Measurements from ENCODE around the gene SLC49A4.

The SLC49A4 gene

GRCh38 chr3:122886946-122887345 lies 92.1 kb downstream of the SLC49A4 start:
- Histone ChIP-seq H3K9me2 (replicated peaks; ENCODE audit: low read depth, low read length) (no peaks in the 10 kb centered on the region), H4K20me1 (ENCODE audit: insufficient read depth, low read length, poor library complexity, severe bottlenecking) (no peaks in the 10 kb centered on the region), H3K36me3 (ENCODE audit: insufficient read depth, low read length) (no peaks in the 10 kb centered on the region), H3K4me2 (ENCODE audit: low read depth, low read length, poor library complexity, severe bottlenecking) (no peak overlapping the region), H3K9me3 (ENCODE audit: insufficient read depth, low read depth, low read length) (no peaks in the 10 kb centered on the region), H3K27me3 (ENCODE audit: insufficient read depth, low read length, poor library complexity, severe bottlenecking) (no peaks in the 10 kb centered on the region), H3K4me1 (ENCODE audit: insufficient read depth, low read length, poor library complexity, severe bottlenecking) (peaks cover 17% of the 10 kb centered on the region), H3K4me3 (ENCODE audit: low read length, poor library complexity, severe bottlenecking) (no peak overlapping the region), H3F3A (ENCODE audit: low read depth) (no peaks in the 10 kb centered on the region), H2AFZ (ENCODE audit: low read length) (no peak overlapping the region), H3K9ac (ENCODE audit: low read depth, low read length, poor library complexity, severe bottlenecking) (no peak overlapping the region), H3K79me2 (ENCODE audit: insufficient read depth, low read length) (no peaks in the 10 kb centered on the region)
- no peak for TF ChIP-seq EZH2phosphoT487 (IDR thresholded peaks at IDR 0.05; ENCODE audit: borderline replicate concordance)
- TF ChIP-seq, protein P1, sequence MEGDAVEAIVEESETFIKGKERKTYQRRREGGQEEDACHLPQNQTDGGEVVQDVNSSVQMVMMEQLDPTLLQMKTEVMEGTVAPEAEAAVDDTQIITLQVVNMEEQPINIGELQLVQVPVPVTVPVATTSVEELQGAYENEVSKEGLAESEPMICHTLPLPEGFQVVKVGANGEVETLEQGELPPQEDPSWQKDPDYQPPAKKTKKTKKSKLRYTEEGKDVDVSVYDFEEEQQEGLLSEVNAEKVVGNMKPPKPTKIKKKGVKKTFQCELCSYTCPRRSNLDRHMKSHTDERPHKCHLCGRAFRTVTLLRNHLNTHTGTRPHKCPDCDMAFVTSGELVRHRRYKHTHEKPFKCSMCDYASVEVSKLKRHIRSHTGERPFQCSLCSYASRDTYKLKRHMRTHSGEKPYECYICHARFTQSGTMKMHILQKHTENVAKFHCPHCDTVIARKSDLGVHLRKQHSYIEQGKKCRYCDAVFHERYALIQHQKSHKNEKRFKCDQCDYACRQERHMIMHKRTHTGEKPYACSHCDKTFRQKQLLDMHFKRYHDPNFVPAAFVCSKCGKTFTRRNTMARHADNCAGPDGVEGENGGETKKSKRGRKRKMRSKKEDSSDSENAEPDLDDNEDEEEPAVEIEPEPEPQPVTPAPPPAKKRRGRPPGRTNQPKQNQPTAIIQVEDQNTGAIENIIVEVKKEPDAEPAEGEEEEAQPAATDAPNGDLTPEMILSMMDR (conservative IDR thresholded peaks at IDR 0.05; ENCODE audit: low read length), result no peak

- Histone ChIP-seq H3F3A (ENCODE audit: low read depth) (no peaks in the 10 kb centered on the region), H3K9me3 (ENCODE audit: insufficient read depth, low read depth, low read length) (no peaks in the 10 kb centered on the region), H3K4me3 (ENCODE audit: low read length, poor library complexity, severe bottlenecking) (no peak overlapping the region), H4K20me1 (ENCODE audit: insufficient read depth, low read length, poor library complexity, severe bottlenecking) (no peaks in the 10 kb centered on the region), H3K79me2 (ENCODE audit: insufficient read depth, low read length) (no peaks in the 10 kb centered on the region), H2AFZ (ENCODE audit: low read length) (no peak overlapping the region), H3K4me1 (ENCODE audit: insufficient read depth, low read length, poor library complexity, severe bottlenecking) (peaks cover 27% of the 10 kb centered on the region), H3K36me3 (ENCODE audit: insufficient read depth, low read length) (no peaks in the 10 kb centered on the region), H3K9me2 (replicated peaks; ENCODE audit: low read depth, low read length) (no peaks in the 10 kb centered on the region), H3K27me3 (ENCODE audit: insufficient read depth, low read length, poor library complexity, severe bottlenecking) (no peaks in the 10 kb centered on the region), H3K4me2 (ENCODE audit: low read depth, low read length, poor library complexity, severe bottlenecking) (peak overlapping the region; percentile 44), H3K9ac (ENCODE audit: low read depth, low read length, poor library complexity, severe bottlenecking) (peak overlapping the region; percentile 45)
- TF ChIP-seq, protein P1 (conservative IDR thresholded peaks at IDR 0.05; ENCODE audit: low read length), result no peak
- TF ChIP-seq EZH2phosphoT487 (IDR thresholded peaks at IDR 0.05; ENCODE audit: borderline replicate concordance), result no peak
Measured at GRCh38 chr3:122890077-122890719, 95.3 kb downstream of the SLC49A4 start.

DNA sequence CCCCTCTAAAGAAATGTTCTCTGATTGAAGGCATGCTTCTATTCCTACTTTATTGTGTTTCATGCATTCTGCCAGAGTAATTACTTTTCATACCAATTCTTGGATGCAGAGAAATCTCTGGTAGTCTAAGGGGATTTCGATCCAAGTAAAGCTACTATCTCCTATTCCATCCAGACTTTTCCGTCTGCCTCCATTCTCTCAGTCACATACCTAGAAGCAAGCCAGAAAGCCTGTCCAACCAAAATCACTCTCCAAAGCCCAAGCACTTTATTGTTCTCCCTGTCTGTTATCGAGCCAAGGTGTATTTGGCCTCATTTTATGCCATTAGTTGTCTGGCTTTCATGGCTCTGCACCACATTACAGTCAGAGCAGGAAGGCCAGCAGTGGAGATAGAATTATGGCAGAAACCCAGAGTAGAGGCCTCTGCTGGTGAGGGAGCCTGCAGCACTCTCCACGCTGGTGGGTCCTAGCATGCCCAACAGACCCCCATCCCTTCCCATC lies 95.9 kb downstream of the SLC49A4 start:
- H2AFZ ChIP-seq (ENCODE audit: low read length), result no peak overlapping the region
- H3K9me2 ChIP-seq (replicated peaks; ENCODE audit: low read depth, low read length), result no peaks in the 10 kb centered on the region
- no peaks in the 10 kb centered on the region for H3K27me3 ChIP-seq (ENCODE audit: insufficient read depth, low read length, poor library complexity, severe bottlenecking)
- H3F3A ChIP-seq (ENCODE audit: low read depth), result no peaks in the 10 kb centered on the region
- no peaks in the 10 kb centered on the region for H3K36me3 ChIP-seq (ENCODE audit: insufficient read depth, low read length)
- H3K9me3 ChIP-seq (ENCODE audit: insufficient read depth, low read depth, low read length), result no peaks in the 10 kb centered on the region
- no peak overlapping the region for H3K4me3 ChIP-seq (ENCODE audit: low read length, poor library complexity, severe bottlenecking)
- peak overlapping the region; percentile 44 for H3K4me2 ChIP-seq (ENCODE audit: low read depth, low read length, poor library complexity, severe bottlenecking)
- H4K20me1 ChIP-seq (ENCODE audit: insufficient read depth, low read length, poor library complexity, severe bottlenecking), result no peaks in the 10 kb centered on the region
- peak overlapping the region; percentile 35 for H3K9ac ChIP-seq (ENCODE audit: low read depth, low read length, poor library complexity, severe bottlenecking)
- peaks cover 27% of the 10 kb centered on the region for H3K4me1 ChIP-seq (ENCODE audit: insufficient read depth, low read length, poor library complexity, severe bottlenecking)
- TF ChIP-seq, protein P1 (conservative IDR thresholded peaks at IDR 0.05; ENCODE audit: low read length), result peak; percentile 28; the same call in 1 of the 2 replicates
- no peak for TF ChIP-seq EZH2phosphoT487 (IDR thresholded peaks at IDR 0.05; ENCODE audit: borderline replicate concordance)
- no peaks in the 10 kb centered on the region for H3K79me2 ChIP-seq (ENCODE audit: insufficient read depth, low read length)
